Ovary (tissue), 3 donors: ENCODE results near the gene UNC93A.

Experiments used
- EP300 ChIP-seq: sonication (generic); formaldehyde crosslinking; IDR thresholded peaks from one replicate; pipeline ENCODE4 v1.6.1; 2017; ENCODE audit warnings: antibody characterized with exemption
- POLR2A ChIP-seq: fragments of 450-650 bp; IDR thresholded peaks from one replicate; pipeline ENCODE4 v1.6.1; 2017; ENCODE audit warnings: antibody characterized with exemption, mild to moderate bottlenecking, moderate library complexity
- TF ChIP-seq, protein P1 (sequence below), 3 donors: fragments of 450-650 bp in 2 of 3; fragments of 200-600 bp in 1 of 3; IDR thresholded peaks; one replicate each; pipeline versions ENCODE4 v1.5.1 to v1.8.0; 2016 to 2022; ENCODE audit warnings: antibody characterized with exemption in 3 of 3, mild to moderate bottlenecking in 1 of 3
- donor health status: DM: no; HTN: no; CAD: no.

DNA sequence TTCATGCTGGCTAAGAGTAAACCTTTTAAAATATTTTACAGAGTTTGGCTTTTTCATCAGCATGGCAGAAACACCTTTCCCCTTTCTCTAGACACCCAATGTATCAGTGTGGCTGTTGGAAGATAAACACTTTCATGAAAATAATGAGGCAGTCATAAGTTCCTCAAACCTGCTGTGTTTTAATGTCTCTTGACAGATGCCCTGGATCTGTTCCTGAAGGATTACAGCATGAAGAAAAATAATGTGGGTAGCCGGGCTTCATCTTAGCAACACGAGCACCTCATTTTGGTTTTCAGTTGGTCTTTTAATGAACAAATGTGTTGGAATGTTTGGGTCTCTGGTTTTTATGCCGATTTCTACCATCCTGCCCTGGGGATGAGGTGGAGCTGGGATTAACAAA is 45.5 kb upstream of the UNC93A start:
- TF ChIP-seq, protein P1, sequence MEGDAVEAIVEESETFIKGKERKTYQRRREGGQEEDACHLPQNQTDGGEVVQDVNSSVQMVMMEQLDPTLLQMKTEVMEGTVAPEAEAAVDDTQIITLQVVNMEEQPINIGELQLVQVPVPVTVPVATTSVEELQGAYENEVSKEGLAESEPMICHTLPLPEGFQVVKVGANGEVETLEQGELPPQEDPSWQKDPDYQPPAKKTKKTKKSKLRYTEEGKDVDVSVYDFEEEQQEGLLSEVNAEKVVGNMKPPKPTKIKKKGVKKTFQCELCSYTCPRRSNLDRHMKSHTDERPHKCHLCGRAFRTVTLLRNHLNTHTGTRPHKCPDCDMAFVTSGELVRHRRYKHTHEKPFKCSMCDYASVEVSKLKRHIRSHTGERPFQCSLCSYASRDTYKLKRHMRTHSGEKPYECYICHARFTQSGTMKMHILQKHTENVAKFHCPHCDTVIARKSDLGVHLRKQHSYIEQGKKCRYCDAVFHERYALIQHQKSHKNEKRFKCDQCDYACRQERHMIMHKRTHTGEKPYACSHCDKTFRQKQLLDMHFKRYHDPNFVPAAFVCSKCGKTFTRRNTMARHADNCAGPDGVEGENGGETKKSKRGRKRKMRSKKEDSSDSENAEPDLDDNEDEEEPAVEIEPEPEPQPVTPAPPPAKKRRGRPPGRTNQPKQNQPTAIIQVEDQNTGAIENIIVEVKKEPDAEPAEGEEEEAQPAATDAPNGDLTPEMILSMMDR (IDR thresholded peaks at IDR 0.05): no peak
- TF ChIP-seq POLR2A (no peak), EP300 (no peak)
